Iris pigment epithelial cell (primary cell): Measurements from ENCODE around the gene EPM2AIP1.
"Not testable (repeated sequence)": the region's sequence is repeated elsewhere in the genome, so short reads cannot be mapped to it uniquely, and the experiment has no call there.

Experiments used
- DNase-seq: peaks from one replicate; pipeline ENCODE4 v3.0.0-alpha.2; 2011; ENCODE audit warnings: low read depth

EPM2AIP1 gene

GRCh38 chr3:36993326-36994283, 674 bp upstream of the EPM2AIP1 start, which contains the start of gene MLH1:
Gene MLH1 (plus strand): TSS chr3:36993518. CDS start chr3:36993548, 30 bp downstream.
- peak; percentile 90 for DNase-seq

- DNase-seq = peak; percentile 83
Measured at GRCh38 chr3:36991923-36992805, 767 bp downstream of the EPM2AIP1 start.

GRCh38 chr3:36991147-36991546, 1.8 kb downstream of the EPM2AIP1 start:
- DNase-seq = no peak

GRCh38 chr3:36989568-36989967, 3.4 kb downstream of the EPM2AIP1 start:
- no peak for DNase-seq

- DNase-seq = no peak
Measured at GRCh38 chr3:36989005-36989404, 3.9 kb downstream of the EPM2AIP1 start.

- no peak for DNase-seq
Measured at GRCh38 chr3:36988356-36988755, 4.6 kb downstream of the EPM2AIP1 start.

GRCh38 chr3:36981006-36981405, 11.9 kb downstream of the EPM2AIP1 start:
- no peak for DNase-seq

- no peak for DNase-seq
Measured at GRCh38 chr3:36973139-36973538, 19.8 kb downstream of the EPM2AIP1 start.

GRCh38 chr3:36972163-36972562, 20.8 kb downstream of the EPM2AIP1 start:
- no peak for DNase-seq

GRCh38 chr3:36969540-36970432, 23.1 kb downstream of the EPM2AIP1 start:
- DNase-seq = peak; percentile 91

GRCh38 chr3:36969085-36969484, 23.8 kb downstream of the EPM2AIP1 start:
- no peak for DNase-seq

GRCh38 chr3:36965440-36965839, 27.5 kb downstream of the EPM2AIP1 start:
- DNase-seq = no peak

- no peak for DNase-seq
Measured at GRCh38 chr3:36964817-36965216, 28.1 kb downstream of the EPM2AIP1 start.

- DNase-seq = no peak
Measured at GRCh38 chr3:36964331-36964730, 28.6 kb downstream of the EPM2AIP1 start.

GRCh38 chr3:36963008-36963407, 29.9 kb downstream of the EPM2AIP1 start:
- DNase-seq = not testable (repeated sequence)

GRCh38 chr3:36960502-36960901, 32.4 kb downstream of the EPM2AIP1 start:
- no peak for DNase-seq

GRCh38 chr3:36959821-36960220, 33.1 kb downstream of the EPM2AIP1 start:
- no peak for DNase-seq

GRCh38 chr3:36957862-36958686, 34.9 kb downstream of the EPM2AIP1 start:
- DNase-seq = peak; percentile 75

- no peak for DNase-seq
Measured at GRCh38 chr3:36957063-36957462, 35.9 kb downstream of the EPM2AIP1 start.

GRCh38 chr3:36956155-36956554, 36.8 kb downstream of the EPM2AIP1 start:
- no peak for DNase-seq
